Keratinocyte (primary cell): ENCODE data around the gene TGIF1.

ENCODE experiments used
- EZH2 ChIP-seq: IDR thresholded peaks from one replicate; pipeline ENCODE4 v1.6.1; 2012; ENCODE audit warnings: inconsistent platforms, mild to moderate bottlenecking, low read length, moderate library complexity
- TF ChIP-seq, protein P1 (sequence below), 3 experiments: IDR thresholded peaks in 1 of 3; conservative IDR thresholded peaks in 1 of 3; optimal IDR thresholded peaks in 1 of 3; 2 replicates in 2 of 3; 3 replicates in 1 of 3; pipeline versions ENCODE3 to v1.5.1; 2011; ENCODE audit warnings: low read length in 3 of 3, mild to moderate bottlenecking in 3 of 3, moderate library complexity in 2 of 3, control low read depth in 1 of 3, inconsistent platforms in 1 of 3; ENCODE audit not compliant: insufficient read depth in 2 of 3; ENCODE audit errors: extremely low read depth in 1 of 3

DNA sequence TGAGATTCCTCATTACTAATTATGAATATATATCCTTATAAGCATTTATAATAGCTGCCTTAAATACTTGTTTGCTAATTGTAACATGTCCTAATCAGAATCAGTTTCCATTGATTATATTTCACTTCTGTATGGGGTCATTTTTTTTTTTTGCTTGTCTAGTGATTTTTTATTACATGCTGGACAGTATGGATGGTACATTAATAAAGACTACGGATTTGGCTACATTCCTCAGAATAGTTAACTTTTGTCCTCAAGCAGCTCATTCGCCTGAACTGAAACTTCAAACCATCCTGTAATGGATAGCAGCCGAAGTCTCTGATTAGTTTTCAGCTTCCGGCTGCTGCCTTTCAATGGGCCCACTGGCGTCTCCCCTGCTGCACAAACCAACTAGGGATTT is 11.7 kb downstream of the TGIF1 start:
- TF ChIP-seq, protein P1, sequence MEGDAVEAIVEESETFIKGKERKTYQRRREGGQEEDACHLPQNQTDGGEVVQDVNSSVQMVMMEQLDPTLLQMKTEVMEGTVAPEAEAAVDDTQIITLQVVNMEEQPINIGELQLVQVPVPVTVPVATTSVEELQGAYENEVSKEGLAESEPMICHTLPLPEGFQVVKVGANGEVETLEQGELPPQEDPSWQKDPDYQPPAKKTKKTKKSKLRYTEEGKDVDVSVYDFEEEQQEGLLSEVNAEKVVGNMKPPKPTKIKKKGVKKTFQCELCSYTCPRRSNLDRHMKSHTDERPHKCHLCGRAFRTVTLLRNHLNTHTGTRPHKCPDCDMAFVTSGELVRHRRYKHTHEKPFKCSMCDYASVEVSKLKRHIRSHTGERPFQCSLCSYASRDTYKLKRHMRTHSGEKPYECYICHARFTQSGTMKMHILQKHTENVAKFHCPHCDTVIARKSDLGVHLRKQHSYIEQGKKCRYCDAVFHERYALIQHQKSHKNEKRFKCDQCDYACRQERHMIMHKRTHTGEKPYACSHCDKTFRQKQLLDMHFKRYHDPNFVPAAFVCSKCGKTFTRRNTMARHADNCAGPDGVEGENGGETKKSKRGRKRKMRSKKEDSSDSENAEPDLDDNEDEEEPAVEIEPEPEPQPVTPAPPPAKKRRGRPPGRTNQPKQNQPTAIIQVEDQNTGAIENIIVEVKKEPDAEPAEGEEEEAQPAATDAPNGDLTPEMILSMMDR (optimal IDR thresholded peaks at IDR 0.05 in 1 of 3, IDR thresholded peaks at IDR 0.05 in 1 of 3, conservative IDR thresholded peaks at IDR 0.05 in 1 of 3; ENCODE audit: extremely low read depth in 1 of 3, insufficient read depth in 2 of 3, low read length in 3 of 3), result no peak
- no peak for TF ChIP-seq EZH2
